ENCODE data around the gene KLHL29.
A peak's percentile ranks its signal among the peaks of the same experiment; 100 is the strongest.
"Not testable (repeated sequence)": the region's sequence is repeated elsewhere in the genome, so short reads cannot be mapped to it uniquely, and the experiment has no call there.

The KLHL29 gene

DNA sequence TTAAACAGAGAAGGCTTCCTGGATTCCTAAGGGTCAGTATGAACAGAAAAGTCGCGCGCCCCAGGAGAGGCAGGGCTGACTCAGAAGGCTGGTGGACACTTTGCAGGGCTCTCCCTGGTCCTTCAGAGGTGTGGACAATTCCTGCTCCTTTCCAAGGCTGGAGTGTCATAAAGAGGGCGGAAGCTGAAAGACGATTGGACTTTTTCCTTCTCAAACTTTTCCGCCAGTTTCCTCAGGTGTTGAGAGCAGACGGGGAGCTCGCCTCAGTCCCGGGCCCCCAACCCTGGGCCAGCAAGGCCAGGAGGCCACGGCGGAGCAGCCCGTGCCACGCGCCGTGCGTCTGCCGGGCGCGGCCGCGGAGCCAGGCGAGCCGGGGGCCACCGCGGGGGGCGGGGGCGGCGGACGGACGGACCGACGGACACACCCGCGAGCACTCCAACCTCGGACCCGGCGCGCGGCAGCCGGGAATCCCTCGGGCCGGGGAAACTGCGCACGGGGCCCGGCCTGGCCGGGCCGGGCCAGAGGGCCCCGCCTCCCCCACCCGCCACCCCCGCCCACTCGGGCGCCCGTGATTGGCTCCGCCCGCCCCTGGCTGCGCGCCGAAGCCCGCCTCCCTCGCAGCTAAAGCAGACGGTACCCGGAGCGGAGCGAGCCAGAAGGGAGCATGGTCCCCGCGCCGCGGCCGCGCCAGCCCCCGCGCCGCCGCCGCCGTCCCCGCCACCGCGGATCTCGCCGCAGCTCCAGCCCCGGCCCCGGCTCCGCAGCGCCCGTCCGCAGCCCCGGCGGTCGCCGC is at the start of gene KLHL29:
Gene KLHL29 (plus strand): TSS at position 629 of the 793 bp plus-strand sequence. CDS start 177,018 bp downstream, outside the sequence.
- FAIRE-seq = peak; percentile 5
- peak; percentile 95 for DNase-seq (ENCODE audit: low spot score)

DNA sequence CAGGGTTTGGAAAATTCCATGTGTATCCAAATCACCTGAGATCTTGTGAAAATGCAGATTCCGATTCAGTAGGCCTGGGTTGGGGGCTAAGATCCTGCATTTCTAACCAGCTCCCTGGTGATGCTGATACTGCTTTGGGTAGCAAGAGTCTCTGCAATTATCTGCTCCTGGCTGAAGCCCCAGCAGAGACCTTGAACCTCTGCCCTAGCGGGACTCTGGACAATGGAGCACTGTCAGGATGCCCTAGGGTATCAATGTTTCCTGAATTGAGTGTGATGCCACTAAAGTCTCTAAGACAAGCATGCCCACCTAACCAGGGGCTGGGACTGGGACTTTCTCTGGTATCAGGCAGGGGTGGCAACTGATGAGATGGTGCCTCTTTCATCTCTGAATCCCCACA is 49.4 kb upstream of the KLHL29 start:
- FAIRE-seq = no peak
- no peak for DNase-seq (ENCODE audit: low spot score)

DNA sequence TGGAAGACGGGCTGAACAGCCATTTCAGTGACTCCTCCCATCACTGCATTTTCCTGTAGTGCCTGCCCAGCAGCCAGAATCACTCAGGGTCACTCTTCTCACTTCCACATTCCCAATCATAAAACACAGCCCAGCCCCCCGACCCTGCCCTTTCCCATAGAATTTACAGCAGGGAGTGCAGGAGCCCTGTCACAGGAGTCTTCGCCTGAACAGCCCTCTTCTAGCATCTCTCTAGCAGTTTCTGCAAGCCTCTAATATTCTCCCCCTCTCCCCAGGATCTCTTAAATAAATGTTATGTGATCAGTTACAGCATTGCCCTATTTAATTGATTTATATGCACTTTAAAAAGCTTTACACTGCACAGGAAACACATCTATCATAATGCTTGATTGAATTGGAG is 42.9 kb upstream of the KLHL29 start:
- DNase-seq (ENCODE audit: low spot score) (no peak), FAIRE-seq (no peak)

DNA sequence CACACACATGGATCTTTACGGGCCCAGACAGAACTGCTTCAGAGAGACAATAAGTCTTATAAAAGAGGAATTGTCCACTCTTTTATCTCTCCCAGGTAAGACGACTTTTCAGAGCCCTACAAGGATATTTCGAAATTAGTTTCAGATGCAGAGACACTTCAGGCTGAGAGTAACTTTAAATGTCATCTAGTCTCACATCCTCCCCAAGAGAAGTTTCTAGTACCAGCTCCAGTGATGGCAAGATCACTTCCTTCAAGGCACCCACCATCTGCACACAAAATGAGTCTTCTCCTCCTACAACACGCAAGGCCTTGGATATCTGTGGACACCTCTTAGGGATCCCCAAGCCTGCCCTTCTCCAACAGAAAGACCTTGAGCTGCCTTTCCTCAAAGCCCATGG is 39.0 kb upstream of the KLHL29 start:
- no peak for DNase-seq (ENCODE audit: low spot score)
- FAIRE-seq = no peak

DNA sequence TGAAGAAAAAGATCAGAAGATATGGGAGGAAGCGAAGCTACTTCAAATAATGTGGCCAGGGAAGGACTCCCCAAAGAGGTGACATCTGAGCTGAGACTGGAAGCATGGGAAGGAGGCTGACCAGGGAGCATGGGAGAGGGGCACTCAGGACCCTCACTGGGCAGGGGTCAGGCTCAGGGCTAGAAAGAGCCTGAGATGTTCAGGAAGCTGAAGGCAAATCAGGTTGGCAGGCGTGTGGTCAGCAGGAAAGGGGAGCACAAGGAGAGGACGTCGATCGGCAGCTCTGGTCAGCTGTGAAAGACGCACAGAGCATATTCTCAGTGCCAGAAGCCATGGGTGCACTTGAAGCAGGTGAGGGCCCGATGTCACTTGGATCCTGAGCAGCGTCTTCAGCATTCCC is 38.2 kb upstream of the KLHL29 start:
- no peak for FAIRE-seq
- DNase-seq (ENCODE audit: low spot score) = no peak

DNA sequence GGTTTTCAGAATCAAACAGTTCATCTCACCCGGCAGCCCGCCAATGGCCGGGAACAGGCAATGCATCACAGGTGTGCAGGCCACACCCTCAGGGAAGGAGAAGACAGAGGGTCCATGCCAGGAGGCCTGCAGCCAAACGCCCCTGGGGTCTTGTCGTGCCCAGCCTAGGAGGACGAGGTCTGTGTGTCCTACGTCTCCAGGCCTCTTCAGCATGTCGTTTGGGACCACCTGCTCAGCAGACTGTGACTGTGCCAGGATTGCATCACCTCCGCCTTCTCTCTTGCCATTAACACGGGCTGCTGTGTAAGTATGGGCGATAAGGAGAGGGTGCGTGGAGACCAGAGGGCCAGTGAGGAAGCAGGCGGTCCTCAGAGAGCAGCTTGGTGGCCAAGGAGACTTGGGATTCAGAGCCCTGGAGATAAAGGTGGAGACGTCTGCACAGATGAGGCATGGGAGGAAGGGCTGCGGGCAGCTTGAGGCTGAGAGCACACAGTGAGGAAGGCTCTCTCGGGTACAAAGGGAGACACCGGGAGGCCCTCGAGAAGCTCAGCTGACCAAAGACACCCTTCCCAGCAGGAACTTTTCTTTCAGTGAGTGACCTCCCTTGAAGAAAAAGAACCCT is 37.4 kb upstream of the KLHL29 start:
- FAIRE-seq (no peak), DNase-seq (ENCODE audit: low spot score) (no peak)

DNA sequence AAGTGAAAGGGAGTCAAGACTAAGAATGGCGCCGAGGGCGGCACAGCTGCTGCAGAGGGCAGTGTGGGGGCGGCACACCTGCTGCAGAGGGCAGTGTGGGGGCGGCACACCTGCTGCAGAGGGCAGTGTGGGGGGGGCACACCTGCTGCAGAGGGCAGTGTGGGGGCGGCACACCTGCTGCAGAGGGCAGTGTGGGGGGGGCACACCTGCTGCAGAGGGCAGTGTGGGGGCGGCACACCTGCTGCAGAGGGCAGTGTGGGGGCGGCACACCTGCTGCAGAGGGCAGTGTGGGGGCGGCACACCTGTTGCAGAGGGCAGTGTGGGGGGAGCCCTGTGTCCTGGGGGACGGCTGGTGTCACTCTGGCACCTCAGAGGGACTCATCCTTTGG is 36.9 kb upstream of the KLHL29 start:
- DNase-seq (ENCODE audit: low spot score); FAIRE-seq: not testable (repeated sequence)

DNA sequence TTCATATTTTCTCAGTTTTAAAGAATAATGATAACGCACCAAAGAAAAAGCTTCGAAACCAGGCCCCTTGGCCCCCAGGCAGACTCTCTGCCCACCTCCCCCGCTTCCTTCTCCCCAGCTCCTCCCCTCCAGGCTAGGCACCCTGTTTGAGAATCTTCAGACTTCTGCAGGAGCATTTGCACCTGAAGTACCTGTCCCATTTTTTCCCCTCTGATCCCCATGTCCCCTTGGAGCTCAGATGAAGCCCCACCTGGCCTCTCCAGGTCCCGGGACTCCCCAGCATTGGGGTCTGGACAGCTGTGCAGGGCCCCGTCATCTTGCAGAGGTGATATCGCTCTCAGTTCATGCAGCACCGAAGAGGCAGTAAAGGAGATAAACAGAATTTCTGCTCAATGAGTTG is 35.5 kb upstream of the KLHL29 start:
- DNase-seq (ENCODE audit: low spot score) (no peak), FAIRE-seq (no peak)

DNA sequence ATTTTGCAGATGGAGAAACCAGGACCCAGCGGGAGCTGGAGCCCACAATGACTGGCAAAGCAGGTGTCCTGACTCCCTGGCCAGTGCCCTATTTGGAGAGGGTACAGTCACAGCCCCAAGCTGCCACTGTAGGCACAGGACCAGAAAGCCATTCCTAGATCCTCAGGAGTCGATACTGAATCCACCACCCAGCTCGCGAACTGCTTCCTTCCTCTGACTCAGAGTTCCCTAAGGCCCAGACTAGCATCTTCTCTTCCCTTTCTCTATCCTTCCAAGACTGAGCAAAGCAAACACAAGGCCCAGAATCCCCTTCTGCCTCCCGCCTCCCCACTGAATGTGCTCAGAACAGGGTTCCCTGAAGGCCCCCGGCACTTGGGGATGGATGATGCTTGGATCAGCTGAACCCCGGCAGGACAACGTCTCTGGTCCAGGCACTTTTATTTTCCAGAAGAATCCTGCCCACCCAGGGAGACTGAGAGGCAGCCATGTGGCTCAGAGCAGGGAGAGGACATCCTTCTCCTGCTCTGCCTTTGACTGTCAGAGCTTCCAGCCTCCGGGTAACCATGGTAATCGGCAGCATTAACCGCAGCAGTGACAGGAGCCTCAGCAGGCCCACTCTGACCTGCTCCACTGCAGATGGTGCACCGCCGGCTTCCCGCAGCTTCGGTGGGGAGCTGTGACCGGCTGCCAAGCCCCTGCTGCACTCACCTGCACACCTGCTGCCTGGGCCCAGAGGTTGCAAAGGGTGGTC is 34.8 kb upstream of the KLHL29 start:
- no peak for DNase-seq (ENCODE audit: low spot score)

DNA sequence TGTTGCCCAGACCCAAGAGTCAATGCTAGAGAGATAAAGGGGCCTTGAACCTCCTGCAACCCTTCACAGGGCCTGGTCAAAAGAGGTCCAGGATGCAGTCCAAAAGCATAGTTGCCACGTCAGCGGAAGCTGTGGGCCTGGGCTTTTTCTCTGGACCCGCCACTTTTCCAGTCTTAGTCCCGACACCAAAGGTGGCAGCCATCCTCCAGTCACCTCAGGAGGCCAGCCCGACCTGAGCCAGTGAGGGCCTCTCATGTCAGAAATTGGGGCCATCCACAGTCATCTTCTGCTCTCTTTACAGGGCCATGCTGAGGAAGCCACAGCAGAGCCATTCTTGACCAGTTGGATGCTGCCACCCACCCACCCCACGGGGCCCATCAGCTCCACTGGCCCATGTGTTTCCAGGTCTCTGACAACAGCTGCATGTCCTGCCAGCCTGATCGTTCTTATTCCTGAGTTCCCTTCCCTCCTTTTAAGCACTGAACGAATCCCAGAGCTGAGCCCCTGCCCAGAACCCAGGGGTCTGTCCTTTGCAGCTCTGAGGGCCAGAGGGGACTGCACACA is 34.1 kb upstream of the KLHL29 start:
- DNase-seq (ENCODE audit: low spot score) (no peak), FAIRE-seq (no peak)

More for the DNA sequence above, 34.8 kb upstream of the KLHL29 start:
- no peak for FAIRE-seq

DNA sequence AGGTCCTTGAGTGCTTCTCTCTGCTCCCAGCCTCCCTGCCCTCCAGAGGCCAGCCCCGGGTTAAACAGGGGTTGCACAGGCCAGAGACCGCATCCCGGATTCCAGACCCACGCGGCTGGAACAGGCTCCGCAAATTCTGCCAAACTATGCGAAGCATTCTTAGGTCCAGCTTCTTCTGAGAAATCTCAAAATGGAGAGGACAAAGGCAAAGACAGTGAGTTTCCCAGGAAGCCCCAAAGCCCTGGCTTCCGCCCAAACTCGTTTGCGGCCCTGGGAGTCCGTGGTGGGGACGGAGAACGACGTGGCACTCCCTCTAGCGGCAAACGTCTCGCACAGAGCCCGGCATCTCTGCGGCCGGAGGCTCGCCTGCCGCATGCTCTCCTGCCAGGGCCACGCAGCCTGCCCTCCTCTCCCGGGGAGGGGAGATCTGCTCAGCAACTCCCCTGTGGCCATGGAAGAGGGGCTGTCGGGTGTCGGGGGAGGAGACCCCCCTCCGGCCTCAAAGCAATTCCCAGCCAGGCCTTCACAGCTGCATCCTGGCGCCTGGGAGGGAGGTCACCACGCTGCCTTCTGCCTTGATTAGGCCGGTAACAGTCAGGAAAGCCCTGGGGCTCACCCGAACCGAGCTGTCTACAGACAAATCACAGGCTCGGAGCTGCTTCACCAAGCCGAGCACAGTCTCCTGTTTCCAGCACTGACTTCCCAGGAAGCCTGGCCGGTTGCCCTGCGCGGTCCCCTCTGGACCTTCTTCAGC is 33.4 kb upstream of the KLHL29 start:
- peak; percentile 90 for FAIRE-seq
- peak; percentile 93 for DNase-seq (ENCODE audit: low spot score)

DNA sequence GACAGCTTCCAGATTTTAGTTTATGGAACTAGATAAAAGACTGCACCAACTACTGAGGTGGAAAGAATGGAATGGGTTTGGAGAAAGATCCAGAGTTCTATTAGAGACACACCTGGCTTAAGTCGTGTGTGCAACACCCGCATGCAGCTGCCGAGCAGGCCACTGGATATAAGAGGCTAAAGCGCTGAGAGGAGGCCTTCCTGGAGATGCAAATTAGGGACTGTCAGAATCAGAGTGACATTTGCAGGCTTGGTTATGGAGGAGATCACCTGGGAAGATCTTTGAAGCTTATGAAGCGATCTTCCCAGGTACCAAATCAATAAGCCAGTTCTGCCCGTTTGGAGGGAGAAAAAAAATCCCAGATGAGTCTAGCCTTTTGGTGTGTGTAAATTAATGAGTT is 30.4 kb upstream of the KLHL29 start:
- DNase-seq (ENCODE audit: low spot score) (no peak), FAIRE-seq (no peak)

DNA sequence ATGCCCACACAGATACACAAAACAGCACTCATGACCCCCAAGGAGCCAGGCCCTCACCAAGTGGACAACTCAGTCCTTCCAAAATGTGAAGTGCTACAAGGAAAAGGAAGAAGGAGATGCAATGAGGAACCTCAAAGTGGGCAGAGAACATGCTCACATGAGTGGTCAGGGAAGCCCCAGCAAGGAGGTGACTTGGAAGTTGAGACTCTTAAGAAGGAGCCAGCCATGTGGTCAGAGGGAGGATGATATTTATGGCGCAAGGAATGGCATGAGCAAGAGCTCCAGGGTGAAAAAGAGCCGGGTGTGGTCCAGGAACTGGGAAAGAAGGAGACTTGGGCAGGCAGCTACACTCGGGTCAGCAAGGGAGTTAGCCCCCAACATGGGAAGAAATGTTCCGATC is 30.0 kb upstream of the KLHL29 start:
- DNase-seq (ENCODE audit: low spot score) (no peak), FAIRE-seq (no peak)

DNA sequence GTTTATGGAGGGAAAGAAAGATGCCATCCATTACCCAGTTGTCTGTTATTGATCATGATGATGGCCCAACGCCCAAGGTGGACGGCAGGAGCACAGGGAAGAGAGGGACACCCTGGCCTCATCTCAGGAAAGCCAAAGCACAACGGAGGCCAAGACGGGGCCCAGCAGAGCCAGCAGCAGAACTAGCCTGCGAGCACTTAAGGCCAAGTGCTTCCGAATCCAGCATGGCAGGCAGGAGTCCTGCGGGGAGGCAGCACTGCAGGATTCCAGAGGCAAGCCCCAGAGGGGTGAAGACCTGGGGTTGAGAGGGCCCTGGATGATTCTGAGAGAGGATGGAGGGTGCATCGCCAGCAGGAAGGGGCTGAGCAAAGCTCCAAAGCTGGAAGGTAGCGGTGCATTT is 28.3 kb upstream of the KLHL29 start:
- DNase-seq (ENCODE audit: low spot score) (no peak), FAIRE-seq (peak; percentile 53)

DNA sequence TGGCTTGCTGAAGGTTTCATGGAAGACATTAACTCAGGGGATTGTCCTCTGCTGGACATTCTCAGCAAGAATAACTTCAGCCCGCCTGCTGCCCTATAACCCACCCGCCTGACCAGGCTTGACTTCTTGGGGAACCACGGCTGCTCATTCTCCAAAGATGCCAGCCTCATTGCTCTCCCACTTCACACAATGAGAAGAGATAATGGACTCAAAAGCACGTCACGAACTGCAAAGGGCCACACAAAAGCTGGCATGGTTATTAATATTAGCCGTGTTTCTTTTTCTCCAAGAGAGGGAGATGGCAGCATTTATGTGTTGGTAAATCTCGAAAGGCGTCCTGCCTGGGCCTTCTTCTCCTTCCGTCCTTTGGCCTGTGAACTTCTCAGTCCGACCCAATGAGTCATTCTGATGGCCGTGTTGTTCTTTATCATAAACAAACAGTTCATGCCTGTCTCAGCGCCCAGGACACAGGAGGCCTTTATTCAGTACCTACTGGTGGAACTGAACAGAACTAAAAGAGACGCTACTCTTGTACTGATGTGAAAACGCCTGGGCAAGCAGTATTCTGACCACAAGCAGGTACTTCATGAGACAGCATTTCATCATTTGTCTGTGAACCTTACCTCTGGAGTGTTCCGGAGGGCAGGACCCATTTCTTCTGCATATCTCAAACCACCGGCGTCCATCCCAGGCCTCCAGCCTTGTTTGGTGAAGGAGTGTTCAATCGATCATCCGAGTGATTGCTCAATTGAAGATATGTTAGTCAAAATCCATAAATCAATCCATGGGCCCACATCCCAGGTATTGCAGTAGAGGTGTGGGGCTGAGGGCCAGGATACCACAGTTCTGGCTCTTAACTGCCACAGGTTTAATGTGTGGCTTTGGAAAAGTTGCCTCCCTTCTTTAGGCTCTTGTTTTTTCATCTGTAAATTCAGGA is 25.1 kb upstream of the KLHL29 start:
- DNase-seq (ENCODE audit: low spot score) (no peak), FAIRE-seq (no peak)

DNA sequence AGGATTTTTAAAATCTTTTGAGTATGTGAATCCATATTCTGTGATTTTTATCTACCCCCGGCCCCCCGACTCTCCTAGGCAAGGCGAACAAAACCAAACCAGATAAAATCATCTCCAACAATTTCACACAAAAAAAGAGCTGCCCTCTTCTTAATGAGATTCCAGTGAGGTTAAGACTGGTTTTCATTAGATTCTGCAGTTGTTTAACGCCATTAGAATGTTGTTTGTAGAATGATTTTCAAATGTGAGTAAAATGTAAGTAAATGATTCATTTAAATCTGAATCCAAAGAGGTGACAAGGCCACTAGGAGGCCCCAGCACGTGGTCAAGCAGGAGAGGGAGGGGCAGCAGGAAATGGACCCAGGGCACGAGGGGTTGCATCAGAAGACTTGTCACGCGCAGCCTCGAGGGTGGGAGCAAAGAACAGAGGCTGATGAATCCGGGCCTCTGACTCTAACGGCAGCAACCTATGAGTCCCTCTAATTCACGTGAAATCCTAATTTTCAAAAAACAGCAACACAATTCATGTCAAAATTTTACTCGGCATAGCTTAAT is 24.3 kb upstream of the KLHL29 start:
- DNase-seq (ENCODE audit: low spot score) (no peak), FAIRE-seq (no peak)

DNA sequence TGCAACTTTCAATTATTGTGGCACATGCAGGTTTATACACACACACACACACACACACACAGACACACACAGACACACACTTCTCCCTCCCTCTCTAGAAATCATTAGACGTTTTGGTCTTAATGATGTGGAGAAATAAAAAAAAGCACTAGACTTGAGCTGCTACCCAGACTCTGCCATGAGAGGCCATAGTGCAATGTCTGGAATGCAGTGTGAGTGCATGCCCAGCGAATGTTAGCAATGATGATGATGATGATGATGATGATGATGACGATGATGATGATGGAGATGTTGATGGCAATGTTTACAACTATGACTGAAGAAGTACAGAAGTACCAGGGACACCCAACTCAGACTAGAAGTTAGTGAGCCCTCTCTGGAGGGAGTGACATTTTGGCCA is 23.8 kb upstream of the KLHL29 start:
- DNase-seq (ENCODE audit: low spot score) = no peak
- FAIRE-seq = peak; percentile 80

DNA sequence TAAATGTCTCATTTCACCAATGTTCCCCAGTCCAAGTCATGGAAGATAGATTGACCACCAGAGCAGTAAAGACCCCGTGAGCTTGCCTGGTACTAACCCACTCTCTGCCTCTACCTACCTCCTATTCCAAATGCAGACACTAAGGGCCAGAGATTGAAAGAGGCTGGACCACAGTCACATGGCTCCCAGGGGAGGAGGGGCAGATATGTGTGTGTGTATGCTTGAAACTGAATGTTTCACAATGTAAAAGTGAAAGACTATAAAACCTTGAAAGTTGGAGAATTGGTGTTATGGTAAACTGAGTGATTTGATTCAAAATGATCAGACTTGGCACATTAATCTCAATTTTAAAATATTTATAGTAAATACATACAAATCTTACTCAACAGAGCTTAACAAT is 21.7 kb upstream of the KLHL29 start:
- FAIRE-seq (no peak), DNase-seq (ENCODE audit: low spot score) (no peak)

DNA sequence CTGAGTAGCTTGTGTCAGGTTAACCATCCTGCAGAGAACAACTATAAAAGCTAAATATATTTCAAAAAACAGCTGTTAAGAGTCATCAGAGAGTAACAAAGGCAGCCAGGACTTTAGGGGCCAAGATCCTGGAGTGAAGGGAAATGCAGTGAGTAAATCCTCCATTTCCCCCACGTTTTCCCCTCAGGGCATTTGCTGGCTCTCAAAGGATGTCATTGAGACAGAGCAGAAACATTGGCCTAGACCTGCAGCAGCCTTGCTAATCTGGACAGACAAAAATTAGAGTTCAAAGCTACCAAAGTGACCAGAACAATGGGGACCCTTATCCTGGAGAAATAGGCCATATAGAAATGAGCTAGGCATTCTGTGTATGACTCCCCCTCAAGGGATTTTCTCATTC is 21.1 kb upstream of the KLHL29 start:
- FAIRE-seq (peak; percentile 13), DNase-seq (ENCODE audit: low spot score) (no peak)

DNA sequence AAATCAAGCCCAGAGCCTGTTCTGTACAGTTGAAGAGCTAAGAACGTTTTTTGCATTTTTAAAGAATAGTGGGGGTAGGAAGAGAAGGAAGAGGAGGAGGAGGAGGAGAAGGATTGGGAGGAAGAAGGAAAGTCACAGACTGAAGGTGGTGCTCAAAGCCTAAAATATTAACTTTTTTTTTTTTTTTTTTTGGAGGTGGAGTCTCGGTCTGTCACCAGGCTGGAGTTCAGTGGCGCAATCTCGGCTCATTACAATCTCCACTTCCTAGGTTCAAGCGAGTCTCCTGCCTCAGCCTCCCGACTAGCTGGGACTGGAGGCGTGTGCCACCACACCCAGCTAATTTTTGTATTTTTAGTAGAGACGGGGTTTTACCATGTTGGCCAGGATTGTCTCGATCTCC is 18.3 kb upstream of the KLHL29 start:
- no peak for DNase-seq (ENCODE audit: low spot score)
- FAIRE-seq = no peak

Data from urothelium cell line (cell line).